Stimulated activated naive CD4-positive, alpha-beta T cell (primary cell): Measurements from ENCODE around the gene EIF5.
A peak's percentile ranks its signal among the peaks of the same experiment; 100 is the strongest.

ENCODE experiments used
- DNase-seq, 6 experiments: peaks; one replicate each; lab custom pipeline; 2025; lab: John Stamatoyannopoulos, UW

EIF5 gene

DNA sequence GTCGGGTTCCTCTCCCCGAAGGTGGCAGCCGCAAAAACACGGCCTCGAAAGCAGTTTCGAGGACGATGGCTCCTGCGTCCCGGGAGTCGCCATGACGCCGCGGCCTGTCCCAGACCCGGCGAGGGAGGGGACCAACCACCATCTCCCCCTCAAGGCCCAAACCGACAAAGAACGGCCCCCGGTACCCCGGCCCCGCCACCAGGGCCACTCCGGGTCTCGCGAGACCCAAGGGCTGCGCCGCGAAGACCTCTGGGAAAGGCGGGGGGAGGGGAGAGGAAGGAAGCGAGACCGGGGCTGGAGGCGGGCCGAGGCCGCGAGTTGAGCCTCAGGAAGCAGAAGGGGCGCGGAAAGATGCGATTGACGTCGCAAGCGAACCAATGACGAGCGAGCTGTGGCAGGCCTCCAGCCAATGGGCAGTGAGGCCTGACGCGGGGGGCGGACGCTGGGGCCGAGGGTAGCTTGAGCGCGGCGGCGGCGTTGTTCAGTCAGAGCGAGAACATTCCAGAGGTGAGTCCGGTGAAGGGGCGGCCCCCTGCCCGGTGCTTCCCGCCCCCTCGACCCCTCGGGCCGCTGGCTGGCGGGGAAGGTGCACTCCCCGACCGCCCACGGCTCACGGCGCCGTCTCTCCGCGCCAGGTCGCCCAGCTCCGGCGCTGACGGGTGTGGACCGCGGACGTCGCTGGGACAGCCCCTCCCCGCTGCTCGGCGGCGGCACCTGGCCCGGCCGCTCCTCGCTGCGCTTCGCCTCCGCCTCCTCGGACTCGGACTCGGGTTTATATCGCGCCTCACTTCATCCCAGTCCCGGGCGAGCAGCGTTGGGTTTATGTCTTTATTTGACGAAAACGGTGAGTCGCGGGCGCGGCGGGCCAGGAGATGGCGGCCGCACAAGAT lies at the start of gene EIF5:
Gene EIF5, plus strand, starts transcription at position 484 of the 890 bp plus-strand sequence. CDS start 1,624 bp downstream, outside the sequence.
- DNase-seq: peak; percentile 98 to 99 (median 99)

DNA sequence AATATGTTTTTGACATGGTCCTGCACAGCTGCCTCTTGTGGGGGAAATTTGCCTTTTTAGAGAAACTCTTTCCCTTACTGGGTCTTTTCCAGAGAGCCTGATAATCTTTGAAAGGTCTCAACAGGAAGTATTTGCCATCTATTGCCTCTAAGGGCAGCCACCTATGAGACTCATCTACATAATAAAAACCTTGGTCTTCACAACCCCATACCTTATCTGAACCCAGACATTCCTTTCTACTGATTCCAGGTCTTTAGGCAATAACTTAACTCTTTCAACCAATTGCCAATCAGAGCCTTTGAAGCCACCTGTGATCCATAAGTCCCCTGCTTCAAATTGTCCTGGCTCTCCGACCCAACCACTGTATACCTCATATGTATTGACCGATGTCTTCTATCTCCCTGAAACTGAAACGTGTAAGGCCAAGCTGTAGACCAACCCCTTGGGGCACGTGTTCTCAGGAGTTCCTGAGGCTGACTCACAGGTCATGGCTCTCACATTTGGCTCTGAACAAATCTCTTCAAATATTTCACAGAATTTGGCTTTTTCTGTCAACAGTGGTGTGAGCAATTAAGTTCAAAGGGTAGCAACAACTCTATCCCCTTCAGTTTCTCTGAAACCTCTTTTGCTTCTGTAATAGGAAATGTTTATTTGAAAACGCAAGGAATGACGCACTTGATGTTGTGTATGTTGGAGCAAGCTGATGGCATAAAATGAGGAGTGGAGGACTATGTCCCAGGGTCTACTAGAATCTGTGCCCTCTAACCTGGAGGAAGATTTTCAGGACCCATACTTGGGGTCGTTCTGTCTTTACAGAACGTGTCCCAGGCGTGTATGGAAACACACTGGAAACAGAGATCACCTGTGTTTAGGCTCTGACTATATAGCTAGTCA lies 49.2 kb upstream of the EIF5 start:
- DNase-seq: no peak

GRCh38 chr14:103286460-103286859 lies 47.6 kb upstream of the EIF5 start:
- no peak for DNase-seq

DNA sequence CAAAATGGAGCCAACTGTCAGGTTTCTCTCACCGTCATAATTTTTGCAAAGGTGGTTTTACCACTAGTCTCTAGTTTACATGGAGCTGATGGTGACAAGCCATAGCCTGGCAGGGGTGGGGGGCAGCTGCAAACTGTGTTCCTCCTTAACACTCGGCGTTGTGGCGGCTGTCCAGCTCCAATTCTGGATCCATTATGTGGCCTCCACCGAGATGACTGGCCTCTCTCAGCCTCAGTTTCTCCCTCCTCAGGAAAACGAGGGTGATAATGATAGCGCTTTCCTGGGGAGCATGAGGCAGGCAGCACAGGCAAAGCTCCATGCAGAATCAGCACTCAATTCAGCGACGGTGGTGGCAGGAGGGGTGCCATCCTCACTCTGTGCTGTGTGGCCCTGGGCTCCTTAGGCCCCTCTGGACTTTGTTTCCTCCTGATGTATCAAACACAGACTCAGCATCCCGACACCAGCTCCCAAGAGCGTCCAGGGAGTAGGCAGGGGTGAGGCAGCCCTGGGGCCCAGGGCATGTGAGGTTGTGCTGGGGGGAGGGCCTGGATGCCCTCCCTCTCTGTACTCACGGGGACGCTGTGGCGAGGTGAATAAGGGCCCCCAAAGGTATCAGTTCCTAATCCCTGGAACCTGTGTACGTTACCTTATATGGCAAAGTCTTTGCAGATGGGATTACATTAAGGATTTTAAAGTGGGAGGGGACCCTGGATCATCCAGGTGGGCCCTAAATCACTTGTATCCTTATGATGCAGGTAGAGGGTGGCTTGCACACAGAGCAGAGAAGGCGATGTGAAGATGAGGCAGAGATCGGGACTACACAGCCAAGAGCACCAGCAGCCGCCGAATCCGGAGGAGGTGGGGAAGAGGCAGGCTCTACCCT lies 46.8 kb upstream of the EIF5 start:
- DNase-seq: no peak

DNA sequence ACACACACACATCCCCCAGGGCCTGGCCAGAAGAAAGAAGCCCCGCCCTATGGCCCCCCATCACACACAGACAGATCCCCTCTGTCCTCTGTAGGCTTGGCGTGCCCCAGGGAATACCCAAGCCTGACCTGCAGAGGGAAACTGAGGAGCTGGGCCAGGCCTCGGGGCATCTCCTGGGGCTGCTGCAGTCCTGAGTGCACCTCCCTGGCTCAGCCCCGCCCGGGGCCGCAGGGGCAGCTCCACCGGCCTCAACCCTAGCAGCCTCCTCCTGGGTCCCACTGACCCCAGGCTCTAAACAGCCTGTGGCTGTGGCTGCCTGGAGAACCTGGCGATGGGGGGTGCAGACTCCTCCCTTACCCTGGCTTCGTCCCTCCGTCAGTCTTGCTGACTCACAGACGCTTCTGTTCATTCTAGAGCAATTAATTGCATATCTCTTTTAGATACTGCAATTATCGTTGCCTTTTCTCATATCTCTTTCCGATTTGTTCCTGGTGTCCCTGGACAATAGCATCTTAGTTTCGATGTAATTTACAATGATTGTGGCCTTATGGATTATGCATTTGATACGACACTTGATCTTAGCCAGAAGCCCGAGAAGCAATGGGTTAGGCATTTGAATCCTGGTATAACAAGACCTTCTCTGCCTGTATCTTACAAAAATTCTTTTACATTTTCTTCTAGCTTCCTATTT lies 45.8 kb upstream of the EIF5 start:
- DNase-seq: no peak

DNA sequence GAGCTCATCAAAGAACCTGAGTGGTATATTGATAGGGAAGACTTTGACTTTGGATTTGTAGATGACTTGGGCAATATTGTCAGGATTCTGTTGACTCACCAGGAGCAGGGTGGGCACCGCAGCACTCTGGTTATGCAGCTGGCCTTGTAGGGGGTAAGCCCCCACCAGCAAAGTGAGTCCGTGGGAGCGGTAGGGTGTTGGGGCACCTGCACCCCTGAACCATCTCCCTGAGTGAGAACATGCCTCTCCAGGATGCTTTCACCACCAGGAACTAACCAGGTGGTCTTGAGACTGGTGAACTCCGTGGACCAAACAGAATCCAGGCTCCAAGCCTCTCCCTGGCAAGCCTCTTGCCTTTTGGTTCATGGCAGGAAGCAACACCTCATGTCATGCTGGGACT lies 44.0 kb upstream of the EIF5 start:
- DNase-seq: no peak

- DNase-seq: no peak
Observed at GRCh38 chr14:103290494-103290893, 43.5 kb upstream of the EIF5 start.

- DNase-seq: no peak
Observed at GRCh38 chr14:103290961-103291360, 43.1 kb upstream of the EIF5 start.

- DNase-seq: peak; percentile 22 to 68 (median 60)
Observed at GRCh38 chr14:103292426-103293374, 41.3 kb upstream of the EIF5 start.

- no peak for DNase-seq
Observed at GRCh38 chr14:103293465-103293864, 40.6 kb upstream of the EIF5 start.

GRCh38 chr14:103294091-103294490 lies 39.9 kb upstream of the EIF5 start:
- no peak for DNase-seq

GRCh38 chr14:103296007-103296406 lies 38.0 kb upstream of the EIF5 start:
- no peak for DNase-seq

DNA sequence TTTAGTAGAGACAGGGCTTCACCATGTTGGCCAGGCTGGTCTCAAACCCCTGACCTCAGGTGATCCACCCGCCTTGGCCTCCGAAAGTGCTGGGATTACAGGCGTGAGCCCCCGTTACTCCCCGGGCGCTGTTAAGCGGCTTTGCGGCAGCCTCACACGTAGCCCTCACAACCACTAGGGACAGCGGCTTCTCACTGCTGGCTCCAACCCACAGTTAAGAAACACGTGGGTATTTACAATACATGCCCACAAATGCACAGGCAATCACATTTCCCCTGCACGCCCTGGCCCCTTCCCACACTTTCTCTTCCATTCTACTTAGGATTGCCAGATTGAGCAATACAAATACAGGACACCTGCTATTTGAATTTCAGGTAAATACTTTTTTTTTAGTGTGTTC lies 37.0 kb upstream of the EIF5 start:
- DNase-seq: no peak

DNA sequence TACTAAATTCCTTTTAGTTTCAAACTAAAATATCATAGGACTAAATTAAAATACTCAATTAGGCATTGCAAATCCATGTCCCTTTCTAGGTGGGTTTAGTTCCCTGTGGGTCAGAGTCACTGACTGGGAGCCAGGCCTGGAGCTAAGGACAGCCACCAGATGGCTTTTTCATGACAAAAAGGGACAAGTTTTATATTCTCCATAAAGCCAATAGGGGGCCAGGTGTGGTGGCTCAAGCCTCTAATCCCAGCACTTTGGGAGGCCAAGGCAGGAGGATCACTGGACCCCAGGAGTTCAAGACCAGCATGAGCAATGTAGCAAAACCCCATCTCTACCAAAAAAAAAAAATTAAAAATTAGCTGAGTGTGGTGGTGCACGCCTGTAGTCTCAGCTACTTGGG lies 35.4 kb upstream of the EIF5 start:
- DNase-seq: no peak

DNA sequence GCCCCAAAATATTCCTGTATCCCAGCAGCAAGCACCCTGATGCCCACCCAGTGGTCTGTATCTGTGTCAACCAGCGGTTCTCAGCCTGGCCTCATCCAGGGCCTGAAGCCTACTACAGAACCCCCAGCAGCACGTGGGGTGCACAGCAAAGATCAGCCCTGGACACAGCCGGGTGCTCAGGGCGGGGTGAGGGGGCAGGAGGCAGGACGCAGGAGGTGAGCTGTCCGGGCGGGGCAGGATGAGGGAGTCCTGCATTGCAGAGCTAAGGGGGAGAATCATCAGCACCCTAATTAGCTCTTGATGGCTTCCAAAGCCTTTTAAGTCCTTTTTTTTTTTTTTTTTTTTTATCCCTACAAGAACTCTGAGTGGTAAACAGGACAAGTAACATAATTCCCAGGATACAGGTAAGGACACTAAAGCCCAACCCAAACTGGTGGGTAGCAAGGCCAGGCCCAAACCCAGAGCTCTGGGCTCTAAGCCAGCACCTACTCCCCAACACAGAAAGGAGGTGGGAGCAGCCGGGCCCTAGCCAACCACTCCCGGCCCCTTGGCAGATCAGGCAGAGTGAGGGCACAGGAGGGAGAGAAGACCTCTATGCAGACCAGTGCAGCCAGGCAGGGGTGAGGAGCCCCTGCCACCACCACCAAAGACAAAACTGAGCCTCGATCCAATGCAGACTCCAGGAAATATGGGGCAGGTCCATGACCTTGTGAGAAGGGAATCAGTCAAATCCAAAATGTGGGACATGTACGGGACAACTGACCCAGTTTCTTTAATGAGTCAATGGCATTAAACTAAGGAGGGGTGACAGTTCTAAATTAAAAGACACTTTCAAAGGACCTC lies 32.3 kb upstream of the EIF5 start:
- no peak for DNase-seq

GRCh38 chr14:103302966-103303365 lies 31.1 kb upstream of the EIF5 start:
- DNase-seq: no peak

DNA sequence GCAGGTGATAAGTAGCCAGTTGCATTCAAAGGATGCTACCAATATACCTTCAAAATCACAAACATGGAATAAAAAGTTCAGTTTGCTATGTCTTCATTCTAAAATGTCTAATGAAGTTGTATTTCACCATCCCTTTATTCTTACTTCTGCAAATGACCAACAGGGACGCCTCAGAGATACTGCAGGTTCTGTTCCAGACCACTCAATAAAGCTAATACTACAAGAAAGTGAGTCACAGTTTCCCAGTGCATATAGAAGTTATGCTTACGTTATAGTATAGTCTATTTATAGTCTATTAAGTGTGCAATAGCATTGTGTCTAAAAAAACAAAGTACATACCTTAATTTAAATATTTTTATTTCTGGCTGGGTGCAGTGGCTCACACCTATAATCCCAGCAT lies 29.3 kb upstream of the EIF5 start:
- DNase-seq: no peak

- no peak for DNase-seq
Observed at GRCh38 chr14:103308717-103309616, 25.1 kb upstream of the EIF5 start.
